ENCODE results near the gene ELAPOR1. TPM values are rescaled to one million over a fixed set of nuclear protein-coding genes. Genes with fewer than 3 reads are reported as not detected.

The ELAPOR1 gene
- total and polyA plus RNA-seq, 2 donors (not counting 1 experiment from before 2014, with no cell fraction given) = 0.17 to 0.76 TPM

DNA sequence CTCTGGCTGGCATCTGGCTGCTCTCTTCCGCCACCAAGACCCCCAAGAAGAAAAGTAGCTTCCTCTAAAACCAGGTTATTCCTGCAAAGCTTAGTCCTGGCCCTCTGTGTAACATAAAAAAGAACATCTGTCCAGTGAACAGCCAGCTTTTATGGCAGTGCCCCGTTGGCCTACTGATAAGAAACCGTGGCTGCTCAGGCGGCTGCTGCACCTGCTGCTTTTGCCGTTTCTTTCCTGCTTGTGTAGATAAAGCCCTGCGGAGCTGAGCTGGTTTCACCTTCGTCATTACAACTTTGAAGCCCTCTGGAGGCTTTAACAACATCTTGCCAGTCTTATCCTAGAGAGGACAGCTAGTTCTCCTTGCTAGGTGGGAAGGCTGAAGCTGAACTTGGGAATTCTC is 20.5 kb downstream of the ELAPOR1 start:
- no peak overlapping the region for H3K4me3 ChIP-seq (replicated peaks in 1 of 4; ENCODE audit: control extremely low read depth in 1 of 4, insufficient read depth in 1 of 4, low read depth in 3 of 4, low read length in 4 of 4)
- H3K27ac ChIP-seq (ENCODE audit: insufficient read depth, low read length) = no peak overlapping the region
- H3K27me3 ChIP-seq (ENCODE audit: control insufficient read depth, insufficient read depth, low read length) = no peaks in the 10 kb centered on the region
- no peak for DNase-seq (ENCODE audit: low read depth in 2 of 2)
- no peak overlapping the region for H3K9ac ChIP-seq (ENCODE audit: insufficient read depth, low read length)
- H4K20me1 ChIP-seq (ENCODE audit: control insufficient read depth, extremely low read depth, insufficient read depth, low read length) = no peaks in the 10 kb centered on the region
- H3K9me3 ChIP-seq (ENCODE audit: control insufficient read depth, insufficient read depth, low read depth, low read length) = no peaks in the 10 kb centered on the region
- H2AFZ ChIP-seq (ENCODE audit: low read length) = no peak overlapping the region
- no peaks in the 10 kb centered on the region for H3K36me3 ChIP-seq (ENCODE audit: control insufficient read depth, insufficient read depth, low read length)
- no peak overlapping the region for H3K4me2 ChIP-seq (ENCODE audit: extremely low read depth, insufficient read depth, low read length)
- no peak for TF ChIP-seq EZH2 (IDR thresholded peaks at IDR 0.05; ENCODE audit: low read length, missing control alignments)
- TF ChIP-seq, protein P1, sequence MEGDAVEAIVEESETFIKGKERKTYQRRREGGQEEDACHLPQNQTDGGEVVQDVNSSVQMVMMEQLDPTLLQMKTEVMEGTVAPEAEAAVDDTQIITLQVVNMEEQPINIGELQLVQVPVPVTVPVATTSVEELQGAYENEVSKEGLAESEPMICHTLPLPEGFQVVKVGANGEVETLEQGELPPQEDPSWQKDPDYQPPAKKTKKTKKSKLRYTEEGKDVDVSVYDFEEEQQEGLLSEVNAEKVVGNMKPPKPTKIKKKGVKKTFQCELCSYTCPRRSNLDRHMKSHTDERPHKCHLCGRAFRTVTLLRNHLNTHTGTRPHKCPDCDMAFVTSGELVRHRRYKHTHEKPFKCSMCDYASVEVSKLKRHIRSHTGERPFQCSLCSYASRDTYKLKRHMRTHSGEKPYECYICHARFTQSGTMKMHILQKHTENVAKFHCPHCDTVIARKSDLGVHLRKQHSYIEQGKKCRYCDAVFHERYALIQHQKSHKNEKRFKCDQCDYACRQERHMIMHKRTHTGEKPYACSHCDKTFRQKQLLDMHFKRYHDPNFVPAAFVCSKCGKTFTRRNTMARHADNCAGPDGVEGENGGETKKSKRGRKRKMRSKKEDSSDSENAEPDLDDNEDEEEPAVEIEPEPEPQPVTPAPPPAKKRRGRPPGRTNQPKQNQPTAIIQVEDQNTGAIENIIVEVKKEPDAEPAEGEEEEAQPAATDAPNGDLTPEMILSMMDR (conservative IDR thresholded peaks at IDR 0.05 in 1 of 2, IDR thresholded peaks at IDR 0.05 in 1 of 2; ENCODE audit: low read depth in 1 of 2, low read length in 2 of 2) = no peak
- no peaks in the 10 kb centered on the region for H3K4me1 ChIP-seq (ENCODE audit: control insufficient read depth, extremely low read depth, insufficient read depth, low read length)
- no peaks in the 10 kb centered on the region for H3K79me2 ChIP-seq (ENCODE audit: control insufficient read depth, insufficient read depth, low read length)

DNA sequence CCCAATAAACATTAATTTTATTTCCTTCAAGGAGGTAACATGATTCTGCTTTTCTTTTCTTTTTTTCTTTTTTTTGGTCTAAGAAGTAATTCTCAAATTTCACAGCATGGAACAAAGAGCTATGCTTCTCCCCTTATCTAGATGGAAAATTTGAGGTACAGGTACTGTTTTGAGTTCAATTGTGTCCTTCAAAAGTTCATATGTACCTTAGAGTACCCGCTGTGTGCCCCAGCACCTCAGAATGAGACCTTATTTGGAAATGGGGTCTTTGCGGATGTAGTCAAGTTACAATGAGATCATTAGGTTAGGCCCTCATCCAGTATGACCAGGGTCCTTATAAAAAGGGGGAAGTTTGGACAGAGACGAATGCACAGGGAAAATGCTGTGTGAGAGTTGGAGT is 22.0 kb downstream of the ELAPOR1 start:
- no peak overlapping the region for H3K9ac ChIP-seq (ENCODE audit: insufficient read depth, low read length)
- H3K4me2 ChIP-seq (ENCODE audit: extremely low read depth, insufficient read depth, low read length) = no peak overlapping the region
- no peaks in the 10 kb centered on the region for H3K36me3 ChIP-seq (ENCODE audit: control insufficient read depth, insufficient read depth, low read length)

DNA sequence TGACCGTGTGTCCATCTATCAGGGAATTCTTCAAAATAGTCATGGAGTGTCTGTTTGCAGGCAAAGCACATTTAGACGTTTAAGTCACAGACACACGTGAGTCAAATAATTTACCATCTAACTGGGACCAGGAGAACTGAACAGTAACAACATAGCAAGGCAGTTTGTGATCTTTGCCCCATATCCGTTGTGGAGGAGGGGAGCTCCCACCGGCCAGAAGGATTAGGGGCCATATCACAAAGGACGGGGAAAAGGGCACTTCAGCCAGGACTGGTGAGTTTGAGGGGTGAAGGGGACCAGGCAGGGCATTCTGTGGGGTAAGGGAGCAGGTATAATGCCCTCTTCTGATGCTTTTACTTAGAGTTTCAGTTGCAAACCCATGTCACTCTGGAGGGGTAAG is 22.9 kb downstream of the ELAPOR1 start:
- Histone ChIP-seq H3K9ac (ENCODE audit: insufficient read depth, low read length) (no peak overlapping the region), H3K27me3 (ENCODE audit: control insufficient read depth, insufficient read depth, low read length) (no peaks in the 10 kb centered on the region), H3K79me2 (ENCODE audit: control insufficient read depth, insufficient read depth, low read length) (no peaks in the 10 kb centered on the region), H4K20me1 (ENCODE audit: control insufficient read depth, extremely low read depth, insufficient read depth, low read length) (no peaks in the 10 kb centered on the region), H3K27ac (ENCODE audit: insufficient read depth, low read length) (no peak overlapping the region), H3K4me1 (ENCODE audit: control insufficient read depth, extremely low read depth, insufficient read depth, low read length) (no peaks in the 10 kb centered on the region), H3K9me3 (ENCODE audit: control insufficient read depth, insufficient read depth, low read depth, low read length) (no peaks in the 10 kb centered on the region), H3K4me3 (replicated peaks in 1 of 4; ENCODE audit: control extremely low read depth in 1 of 4, insufficient read depth in 1 of 4, low read depth in 3 of 4, low read length in 4 of 4) (no peak overlapping the region), H2AFZ (ENCODE audit: low read length) (no peak overlapping the region), H3K36me3 (ENCODE audit: control insufficient read depth, insufficient read depth, low read length) (no peaks in the 10 kb centered on the region), H3K4me2 (ENCODE audit: extremely low read depth, insufficient read depth, low read length) (no peak overlapping the region)
- no peak for TF ChIP-seq EZH2 (IDR thresholded peaks at IDR 0.05; ENCODE audit: low read length, missing control alignments)
- TF ChIP-seq, protein P1 (conservative IDR thresholded peaks at IDR 0.05 in 1 of 2, IDR thresholded peaks at IDR 0.05 in 1 of 2; ENCODE audit: low read depth in 1 of 2, low read length in 2 of 2) = no peak
- no peak for DNase-seq (ENCODE audit: low read depth in 2 of 2)

More for the DNA sequence above, 22.0 kb downstream of the ELAPOR1 start:
- Histone ChIP-seq H3K79me2 (ENCODE audit: control insufficient read depth, insufficient read depth, low read length) (no peaks in the 10 kb centered on the region), H2AFZ (ENCODE audit: low read length) (no peak overlapping the region), H3K4me1 (ENCODE audit: control insufficient read depth, extremely low read depth, insufficient read depth, low read length) (no peaks in the 10 kb centered on the region), H4K20me1 (ENCODE audit: control insufficient read depth, extremely low read depth, insufficient read depth, low read length) (no peaks in the 10 kb centered on the region), H3K4me3 (replicated peaks in 1 of 4; ENCODE audit: control extremely low read depth in 1 of 4, insufficient read depth in 1 of 4, low read depth in 3 of 4, low read length in 4 of 4) (no peak overlapping the region), H3K27ac (ENCODE audit: insufficient read depth, low read length) (no peak overlapping the region), H3K27me3 (ENCODE audit: control insufficient read depth, insufficient read depth, low read length) (no peaks in the 10 kb centered on the region), H3K9me3 (ENCODE audit: control insufficient read depth, insufficient read depth, low read depth, low read length) (no peaks in the 10 kb centered on the region)
- no peak for DNase-seq (ENCODE audit: low read depth in 2 of 2)
- no peak for TF ChIP-seq EZH2 (IDR thresholded peaks at IDR 0.05; ENCODE audit: low read length, missing control alignments)
- TF ChIP-seq, protein P1 (conservative IDR thresholded peaks at IDR 0.05 in 1 of 2, IDR thresholded peaks at IDR 0.05 in 1 of 2; ENCODE audit: low read depth in 1 of 2, low read length in 2 of 2) = no peak
